Chondrocyte (in vitro differentiated cells): ENCODE measurements around the gene TTC16. TPM values are rescaled to one million over a fixed set of nuclear protein-coding genes. Genes with fewer than 3 reads are reported as not detected.

Experiments
- DNase-seq: peaks from one replicate; pipeline ENCODE4 v3.0.0; 2021; ENCODE audit warnings: mixed read lengths, low spot score
- H3K27ac Mint-ChIP-seq: one replicate; pipeline ENCODE4 v1.8.0; 2021; ENCODE audit warnings: mild to moderate bottlenecking, moderate library complexity, mixed read lengths; ENCODE audit not compliant: unreplicated experiment
- H3K27me3 Mint-ChIP-seq: 2 replicates; pipeline ENCODE4 v1.8.0; 2021; ENCODE audit warnings: low read depth, mixed read lengths
- H3K36me3 Mint-ChIP-seq: 2 replicates; pipeline ENCODE4 v1.8.0; 2021; ENCODE audit warnings: low read depth, mixed read lengths
- H3K4me1 Mint-ChIP-seq: 2 replicates; pipeline ENCODE4 v1.8.0; 2021; ENCODE audit warnings: low read depth, mild to moderate bottlenecking, mixed read lengths
- H3K4me3 Mint-ChIP-seq: one replicate; pipeline ENCODE4 v1.8.0; 2021; ENCODE audit warnings: mild to moderate bottlenecking, moderate library complexity, mixed read lengths; ENCODE audit not compliant: unreplicated experiment
- H3K9me3 Mint-ChIP-seq: 2 replicates; pipeline ENCODE4 v1.8.0; 2021; ENCODE audit warnings: low read depth, mixed read lengths
- long read RNA-seq: library from polyadenylated mRNA; stranded (forward); transcript quantifications from one replicate; pipeline ENCODE4 v2.0.0, GENCODE V29; 2021
- total RNA-seq: library from RNA; stranded (reverse); gene quantifications from 3 replicates; pipeline ENCODE4 v1.2.1, GENCODE V29; 2021
- TF ChIP-seq, protein P1 (sequence below): fragments of 200-600 bp; sonication (generic); IDR thresholded peaks from 2 replicates; pipeline ENCODE4 v1.5.0; 2021; ENCODE audit warnings: antibody characterized with exemption, mild to moderate bottlenecking, moderate library complexity

Gene TTC16, protein sequence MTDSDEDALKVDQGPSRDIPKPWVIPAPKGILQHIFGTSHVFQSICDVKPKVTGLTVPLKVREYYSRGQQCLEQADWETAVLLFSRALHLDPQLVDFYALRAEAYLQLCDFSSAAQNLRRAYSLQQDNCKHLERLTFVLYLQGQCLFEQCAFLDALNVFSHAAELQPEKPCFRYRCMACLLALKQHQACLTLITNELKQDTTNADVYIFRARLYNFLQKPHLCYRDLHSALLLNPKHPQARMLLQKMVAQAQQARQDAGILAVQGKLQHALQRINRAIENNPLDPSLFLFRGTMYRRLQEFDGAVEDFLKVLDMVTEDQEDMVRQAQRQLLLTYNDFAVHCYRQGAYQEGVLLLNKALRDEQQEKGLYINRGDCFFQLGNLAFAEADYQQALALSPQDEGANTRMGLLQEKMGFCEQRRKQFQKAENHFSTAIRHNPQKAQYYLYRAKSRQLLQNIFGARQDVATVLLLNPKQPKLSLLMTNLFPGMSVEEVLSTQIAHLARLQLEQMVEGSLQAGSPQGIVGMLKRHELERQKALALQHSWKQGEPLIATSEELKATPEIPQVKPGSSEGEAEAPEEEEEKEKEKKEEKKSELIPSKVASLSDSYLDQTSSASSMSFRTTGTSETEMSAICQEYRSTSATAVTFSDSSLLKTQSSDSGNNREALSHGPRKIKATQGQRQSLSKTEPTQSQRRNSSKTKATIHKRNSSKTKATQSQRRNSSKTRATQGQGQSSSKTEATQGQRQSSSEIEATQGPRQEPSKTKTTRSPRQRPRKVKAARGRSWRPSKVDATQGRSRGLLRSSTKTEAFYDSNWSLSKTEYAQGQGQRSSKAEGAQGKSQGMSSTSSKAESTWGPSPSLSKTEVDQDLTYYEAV
- not detected in 3 replicates for total RNA-seq
- long read RNA-seq: 0 reads

DNA sequence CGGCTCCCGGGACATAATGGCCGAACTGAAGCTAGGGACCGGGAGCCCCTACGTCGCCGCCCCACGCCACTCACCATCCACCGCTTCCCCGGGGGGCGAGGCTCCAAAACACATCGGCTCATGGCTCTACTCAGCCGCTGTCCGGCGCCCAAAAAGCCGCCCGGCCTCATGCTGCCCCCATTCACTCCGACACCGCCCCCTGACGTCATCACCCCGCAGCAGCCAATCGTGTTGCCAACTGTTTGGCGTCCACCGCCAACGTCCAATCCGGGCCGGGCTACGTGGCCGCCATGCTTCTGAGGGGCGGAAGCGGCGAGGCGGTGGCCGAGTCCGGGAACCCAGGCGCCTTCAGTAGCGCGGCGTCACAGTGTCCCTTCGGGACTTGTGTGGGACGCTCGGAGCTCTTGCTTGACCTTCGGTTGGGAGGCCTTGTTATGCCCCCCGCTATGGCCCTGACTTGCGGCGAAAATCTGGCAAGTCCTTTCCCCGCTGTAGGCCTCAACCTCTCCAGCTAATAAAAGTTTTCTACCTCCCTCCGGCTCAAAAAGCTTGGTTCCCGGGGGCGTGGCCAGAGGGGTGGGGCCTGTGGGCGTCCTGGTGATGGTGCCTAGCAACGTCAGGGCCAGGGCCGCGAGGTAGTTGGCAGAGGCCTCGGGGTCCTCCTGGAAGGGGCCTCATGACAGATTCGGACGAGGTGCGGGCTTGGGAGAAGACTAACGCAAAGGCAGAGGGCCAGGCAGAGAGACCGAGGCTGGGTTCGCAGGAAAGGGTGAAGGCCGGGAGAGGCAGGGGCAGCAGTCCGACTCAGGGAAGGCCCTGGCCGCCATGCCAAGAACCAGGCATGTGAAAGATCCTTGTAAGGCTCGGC lies at the start of gene TTC16, which contains the start of gene PTRH1:
TTC16 (plus strand) TSS at position 610 of the 868 bp plus-strand sequence; CDS start at position 677, 67 bp downstream.
PTRH1 (minus strand) TSS at position 194 of the 868 bp plus-strand sequence; CDS start at position 170, 24 bp downstream.
- peak within 1 kb of the TSS; percentile 96 for H3K27ac Mint-ChIP-seq
- no peaks in the 10 kb centered on the region for H3K36me3 Mint-ChIP-seq
- peak; percentile 98 for DNase-seq
- TF ChIP-seq, protein P1, sequence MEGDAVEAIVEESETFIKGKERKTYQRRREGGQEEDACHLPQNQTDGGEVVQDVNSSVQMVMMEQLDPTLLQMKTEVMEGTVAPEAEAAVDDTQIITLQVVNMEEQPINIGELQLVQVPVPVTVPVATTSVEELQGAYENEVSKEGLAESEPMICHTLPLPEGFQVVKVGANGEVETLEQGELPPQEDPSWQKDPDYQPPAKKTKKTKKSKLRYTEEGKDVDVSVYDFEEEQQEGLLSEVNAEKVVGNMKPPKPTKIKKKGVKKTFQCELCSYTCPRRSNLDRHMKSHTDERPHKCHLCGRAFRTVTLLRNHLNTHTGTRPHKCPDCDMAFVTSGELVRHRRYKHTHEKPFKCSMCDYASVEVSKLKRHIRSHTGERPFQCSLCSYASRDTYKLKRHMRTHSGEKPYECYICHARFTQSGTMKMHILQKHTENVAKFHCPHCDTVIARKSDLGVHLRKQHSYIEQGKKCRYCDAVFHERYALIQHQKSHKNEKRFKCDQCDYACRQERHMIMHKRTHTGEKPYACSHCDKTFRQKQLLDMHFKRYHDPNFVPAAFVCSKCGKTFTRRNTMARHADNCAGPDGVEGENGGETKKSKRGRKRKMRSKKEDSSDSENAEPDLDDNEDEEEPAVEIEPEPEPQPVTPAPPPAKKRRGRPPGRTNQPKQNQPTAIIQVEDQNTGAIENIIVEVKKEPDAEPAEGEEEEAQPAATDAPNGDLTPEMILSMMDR: no peak
- H3K4me1 Mint-ChIP-seq: peaks cover 10% of the 10 kb centered on the region
- H3K9me3 Mint-ChIP-seq: no peaks in the 10 kb centered on the region
- H3K27me3 Mint-ChIP-seq: no peaks in the 10 kb centered on the region
- peak within 1 kb of the TSS; percentile 97 for H3K4me3 Mint-ChIP-seq

DNA sequence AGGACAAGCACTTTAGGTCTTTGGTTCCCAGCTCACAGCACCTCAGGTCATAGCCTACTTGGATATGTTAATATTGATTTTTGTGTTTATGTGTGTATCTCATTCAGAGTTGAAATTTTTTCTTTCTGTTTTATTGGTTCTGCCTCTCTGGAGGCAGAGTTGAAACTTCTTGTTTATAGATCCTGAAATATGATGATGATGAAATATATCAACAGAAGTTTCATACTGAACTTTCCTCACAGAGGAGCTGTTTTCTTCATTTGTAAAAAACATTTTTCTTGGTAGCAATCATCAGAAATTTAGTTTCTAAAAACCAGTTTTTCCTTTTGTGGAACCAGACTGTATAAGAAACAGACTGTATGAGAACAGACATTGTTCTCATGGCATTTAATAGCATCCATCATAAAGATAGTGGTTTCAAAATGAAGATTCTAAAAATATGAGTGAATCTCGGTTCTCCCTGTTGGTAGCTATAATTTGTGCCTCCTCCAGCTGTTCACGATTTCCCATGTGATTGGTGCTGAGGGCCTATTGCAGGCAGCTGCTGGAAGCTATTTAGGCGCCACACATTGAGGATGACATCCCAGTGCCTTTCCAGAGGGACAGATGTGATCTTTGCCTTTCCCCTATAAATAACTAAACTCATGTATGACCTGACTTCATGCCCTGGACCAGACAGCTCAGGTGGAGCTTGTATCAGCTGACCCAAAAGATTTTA lies 48.6 kb upstream of the TTC16 start:
- Mint-ChIP-seq H3K27me3 (no peaks in the 10 kb centered on the region), H3K4me1 (no peaks in the 10 kb centered on the region), H3K9me3 (no peaks in the 10 kb centered on the region), H3K27ac (no peak overlapping the region), H3K36me3 (peaks cover 39% of the 10 kb centered on the region), H3K4me3 (no peak overlapping the region)
- TF ChIP-seq, protein P1: no peak
- no peak for DNase-seq

DNA sequence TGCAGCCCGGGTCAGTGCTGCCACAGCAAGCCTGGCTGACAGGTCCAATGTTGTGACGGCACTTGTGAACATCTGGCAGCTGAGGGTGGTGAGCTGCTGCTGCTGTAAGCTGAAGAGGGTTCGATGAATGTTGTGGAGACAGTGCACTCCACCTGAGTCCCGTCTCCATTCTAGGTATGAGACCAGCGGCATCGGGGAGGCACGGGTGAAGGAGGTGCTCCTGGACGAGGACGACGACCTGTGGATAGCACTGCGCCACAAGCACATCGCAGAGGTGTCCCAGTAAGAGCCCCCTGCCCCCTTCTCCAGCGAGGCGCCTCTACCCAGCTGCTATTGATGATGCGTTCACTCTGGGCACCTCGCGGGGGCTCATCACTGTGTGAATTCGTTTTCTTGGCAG lies 48.0 kb upstream of the TTC16 start:
- H3K36me3 Mint-ChIP-seq: peaks cover 39% of the 10 kb centered on the region
- no peaks in the 10 kb centered on the region for H3K9me3 Mint-ChIP-seq
- DNase-seq: no peak
- TF ChIP-seq, protein P1: no peak
- no peak overlapping the region for H3K4me3 Mint-ChIP-seq
- no peaks in the 10 kb centered on the region for H3K4me1 Mint-ChIP-seq
- no peak overlapping the region for H3K27ac Mint-ChIP-seq
- no peaks in the 10 kb centered on the region for H3K27me3 Mint-ChIP-seq

DNA sequence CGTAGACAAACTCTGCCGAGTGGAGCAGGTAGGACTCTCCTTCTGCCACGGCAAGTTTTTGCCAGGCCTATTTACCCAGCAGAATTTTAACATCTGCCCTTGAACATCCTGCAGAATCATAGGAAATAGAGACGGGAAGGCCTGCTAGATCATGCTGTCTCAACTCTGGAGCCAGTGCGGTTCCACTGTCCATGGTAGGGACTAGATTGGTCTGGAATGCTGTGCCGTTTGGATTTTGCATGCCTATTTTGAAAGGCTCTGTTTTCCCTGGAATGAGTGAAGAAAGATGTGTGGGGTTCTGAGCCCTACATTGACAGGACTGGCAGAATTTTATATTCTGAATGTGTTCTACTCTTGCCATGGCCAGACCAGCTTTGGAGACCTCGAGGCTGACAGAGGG lies 42.6 kb upstream of the TTC16 start:
- H3K27ac Mint-ChIP-seq: no peak overlapping the region
- no peaks in the 10 kb centered on the region for H3K4me1 Mint-ChIP-seq
- H3K4me3 Mint-ChIP-seq: no peak overlapping the region
- H3K27me3 Mint-ChIP-seq: no peaks in the 10 kb centered on the region
- peaks cover 33% of the 10 kb centered on the region for H3K36me3 Mint-ChIP-seq
- TF ChIP-seq, protein P1: no peak
- no peaks in the 10 kb centered on the region for H3K9me3 Mint-ChIP-seq
- DNase-seq: no peak
